ENCODE data around the gene SMOC1. TPM values are rescaled to one million over a fixed set of nuclear protein-coding genes. Genes with fewer than 3 reads are reported as not detected.

The SMOC1 gene
- total and polyA plus RNA-seq, 9 donors, result 0.35 to 9.1 (median 0.80) TPM

- no peaks in the 10 kb centered on the region for H3K36me3 ChIP-seq
- intact Hi-C loops (cut with DNase I), result no loop called here
- no peaks in the 10 kb centered on the region for H3K9me3 ChIP-seq
- no peak for TF ChIP-seq CTCF (IDR thresholded peaks at IDR 0.05)
- no peak for TF ChIP-seq EP300 (IDR thresholded peaks at IDR 0.05)
- no peak for TF ChIP-seq POLR2A (IDR thresholded peaks at IDR 0.05)
- 62 to 79% (median 79%) methylated on average over 12 of the region's 12 CpGs for WGBS, 3 donors
- H3K27me3 ChIP-seq, result no peaks in the 10 kb centered on the region
- DNase-seq, result no peak
- no peak overlapping the region for H3K27ac ChIP-seq
- no peaks in the 10 kb centered on the region for H3K4me1 ChIP-seq (ENCODE audit: insufficient read depth)
- no peak overlapping the region for H3K4me3 ChIP-seq
Measured at GRCh38 chr14:69931960-69932359, 52.7 kb downstream of the SMOC1 start.

- intact Hi-C loops (cut with DNase I), result no loop called here
- Histone ChIP-seq H3K9me3 (no peaks in the 10 kb centered on the region), H3K36me3 (no peaks in the 10 kb centered on the region), H3K27ac (no peak overlapping the region), H3K4me1 (ENCODE audit: insufficient read depth) (no peaks in the 10 kb centered on the region), H3K4me3 (no peak overlapping the region), H3K27me3 (no peaks in the 10 kb centered on the region)
- DNase-seq, result no peak
- 79 to 85% (median 80%) methylated on average over 10 of the region's 10 CpGs for WGBS, 3 donors
- TF ChIP-seq EP300 (IDR thresholded peaks at IDR 0.05) (no peak), POLR2A (IDR thresholded peaks at IDR 0.05) (no peak), CTCF (IDR thresholded peaks at IDR 0.05) (no peak)
Measured at GRCh38 chr14:69932391-69932790, 53.2 kb downstream of the SMOC1 start.

GRCh38 chr14:69933623-69934275, 54.5 kb downstream of the SMOC1 start:
- DNase-seq, result no peak
- Histone ChIP-seq H3K36me3 (no peaks in the 10 kb centered on the region), H3K4me3 (no peak overlapping the region), H3K27me3 (no peaks in the 10 kb centered on the region), H3K27ac (no peak overlapping the region), H3K9me3 (no peaks in the 10 kb centered on the region), H3K4me1 (ENCODE audit: insufficient read depth) (no peaks in the 10 kb centered on the region)
- TF ChIP-seq CTCF (IDR thresholded peaks at IDR 0.05) (no peak), EP300 (IDR thresholded peaks at IDR 0.05) (no peak), POLR2A (IDR thresholded peaks at IDR 0.05) (no peak)
- intact Hi-C loops (cut with DNase I), result no loop called here
- WGBS, 3 donors, result 76 to 84% (median 80%) methylated on average over 9 of the region's 9 CpGs

GRCh38 chr14:69937367-69938081, 58.3 kb downstream of the SMOC1 start:
- no peaks in the 10 kb centered on the region for H3K36me3 ChIP-seq
- H3K9me3 ChIP-seq, result no peaks in the 10 kb centered on the region
- H3K4me3 ChIP-seq, result no peak overlapping the region
- intact Hi-C loops (cut with DNase I), result no loop called here
- WGBS, 3 donors, result 22 to 35% (median 23%) methylated on average over 12 of the region's 12 CpGs
- H3K27me3 ChIP-seq, result no peaks in the 10 kb centered on the region
- no peak for TF ChIP-seq EP300 (IDR thresholded peaks at IDR 0.05)
- TF ChIP-seq POLR2A (IDR thresholded peaks at IDR 0.05), result no peak
- no peak for TF ChIP-seq CTCF (IDR thresholded peaks at IDR 0.05)
- no peaks in the 10 kb centered on the region for H3K4me1 ChIP-seq (ENCODE audit: insufficient read depth)
- H3K27ac ChIP-seq, result no peak overlapping the region
- DNase-seq, result no peak

Data from ovary (tissue), 9 donors.